Ascending aorta (tissue), 2 donors: ENCODE data around the gene SLC30A9. TPM values are rescaled to one million over a fixed set of nuclear protein-coding genes. Genes with fewer than 3 reads are reported as not detected.

ENCODE experiments used
- DNase-seq, 2 donors: peaks; one replicate each; pipeline ENCODE4 v3.0.0-alpha.2; 2019; ENCODE audit warnings: low spot score in 2 of 2
- H3K27ac ChIP-seq, 2 donors: fragments of 200-600 bp; sonication (generic); one replicate each; pipeline ENCODE4 v1.5.1; 2016 to 2017; ENCODE audit warnings: mild to moderate bottlenecking in 1 of 2
- H3K27me3 ChIP-seq: fragments of 200-600 bp; sonication (generic); one replicate; pipeline ENCODE4 v1.5.1; 2017
- H3K36me3 ChIP-seq, 2 donors: fragments of 200-600 bp; sonication (generic); one replicate each; pipeline ENCODE4 v1.5.1; 2016
- H3K4me1 ChIP-seq, 2 donors: fragments of 200-600 bp; sonication (generic); one replicate each; pipeline ENCODE4 v1.5.1; 2016 to 2017; ENCODE audit warnings: mild to moderate bottlenecking in 1 of 2
- H3K4me3 ChIP-seq, 2 donors: fragments of 200-600 bp; sonication (generic); one replicate each; pipeline ENCODE4 v1.5.1; 2016 to 2017; ENCODE audit warnings: mild to moderate bottlenecking in 1 of 2
- H3K9me3 ChIP-seq, 2 donors: fragments of 200-600 bp; sonication (generic); one replicate each; pipeline ENCODE4 v1.5.1; 2016
- CTCF ChIP-seq, 3 experiments: fragments of 200-600 bp in 2 of 3; fragments of 450-650 bp in 1 of 3; sonication (generic) in 2 of 3; IDR thresholded peaks; one replicate each; pipeline ENCODE4 v1.5.1; 2016 to 2019; ENCODE audit warnings: antibody characterized with exemption in 3 of 3, mild to moderate bottlenecking in 1 of 3, moderate library complexity in 1 of 3
- intact Hi-C: fragments of 100-400 bp; cut with DNase I; formaldehyde crosslinking; loops from one replicate; pipeline ENCODE4 v1.15.1; 2023
- total RNA-seq: library from RNA; depleted of rRNA; stranded (reverse); fragments of >200 nt; gene quantifications from one replicate; pipeline ENCODE4 v1.1.0, GENCODE V29; 2016

Gene SLC30A9
- total RNA-seq, 1 donor from 2014 or later, result 41.0 TPM

GRCh38 chr4:42050516-42051249, 60.4 kb downstream of the SLC30A9 start:
- Histone ChIP-seq H3K36me3 (peaks cover 7 to 16% of the 10 kb centered on the region in 2 donors), H3K9me3 (no peaks in the 10 kb centered on the region), H3K4me3 (no peak overlapping the region), H3K27me3 (no peaks in the 10 kb centered on the region), H3K4me1 (no peaks in the 10 kb centered on the region), H3K27ac (no peak overlapping the region)
- TF ChIP-seq CTCF (IDR thresholded peaks at IDR 0.05), result no peak
- intact Hi-C loops, result no loop called here
- DNase-seq, result no peak

DNA sequence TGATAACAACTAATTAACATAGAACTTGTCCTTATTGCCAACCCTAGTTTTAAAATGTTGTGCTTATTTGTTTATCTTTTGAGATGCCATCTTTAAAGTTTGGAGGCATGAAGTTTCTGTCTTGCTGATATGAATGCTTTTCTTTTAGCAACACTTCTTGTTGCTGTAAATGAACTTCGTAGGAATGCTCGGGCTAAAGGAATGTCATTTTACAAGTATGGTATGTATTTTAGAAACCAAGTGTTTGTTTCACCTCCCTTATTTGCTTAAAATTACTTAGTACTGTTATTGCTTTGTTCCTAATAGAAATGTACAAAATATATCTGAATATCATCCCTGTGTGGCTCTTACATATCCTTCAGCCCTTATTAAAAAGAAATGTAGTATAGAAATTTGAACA, 76.1 kb downstream of the SLC30A9 start:
- intact Hi-C loops, result no loop called here
- peaks cover 0 to 20% of the 10 kb centered on the region in 2 donors for H3K36me3 ChIP-seq
- DNase-seq, result no peak

GRCh38 chr4:42067264-42067663, 76.9 kb downstream of the SLC30A9 start:
- no peaks in the 10 kb centered on the region for H3K4me1 ChIP-seq
- H3K9me3 ChIP-seq, result no peaks in the 10 kb centered on the region
- no peak overlapping the region for H3K27ac ChIP-seq
- no peak for DNase-seq
- intact Hi-C loops, result no loop called here
- no peak overlapping the region for H3K4me3 ChIP-seq
- H3K27me3 ChIP-seq, result no peaks in the 10 kb centered on the region
- no peak for TF ChIP-seq CTCF (IDR thresholded peaks at IDR 0.05)
- peaks cover 0 to 20% of the 10 kb centered on the region in 2 donors for H3K36me3 ChIP-seq

More for the DNA sequence above, 76.1 kb downstream of the SLC30A9 start:
- H3K9me3 ChIP-seq, result no peaks in the 10 kb centered on the region
- no peaks in the 10 kb centered on the region for H3K4me1 ChIP-seq
- H3K27me3 ChIP-seq, result no peaks in the 10 kb centered on the region
- no peak overlapping the region for H3K4me3 ChIP-seq
- no peak for TF ChIP-seq CTCF (IDR thresholded peaks at IDR 0.05)
- no peak overlapping the region for H3K27ac ChIP-seq

GRCh38 chr4:42070463-42070862, 80.1 kb downstream of the SLC30A9 start:
- Histone ChIP-seq H3K27me3 (no peaks in the 10 kb centered on the region), H3K9me3 (no peaks in the 10 kb centered on the region), H3K36me3 (peaks cover 0 to 19% of the 10 kb centered on the region in 2 donors), H3K27ac (no peak overlapping the region), H3K4me3 (no peak overlapping the region), H3K4me1 (no peaks in the 10 kb centered on the region)
- intact Hi-C loops, result no loop called here
- no peak for TF ChIP-seq CTCF (IDR thresholded peaks at IDR 0.05)
- no peak for DNase-seq

DNA sequence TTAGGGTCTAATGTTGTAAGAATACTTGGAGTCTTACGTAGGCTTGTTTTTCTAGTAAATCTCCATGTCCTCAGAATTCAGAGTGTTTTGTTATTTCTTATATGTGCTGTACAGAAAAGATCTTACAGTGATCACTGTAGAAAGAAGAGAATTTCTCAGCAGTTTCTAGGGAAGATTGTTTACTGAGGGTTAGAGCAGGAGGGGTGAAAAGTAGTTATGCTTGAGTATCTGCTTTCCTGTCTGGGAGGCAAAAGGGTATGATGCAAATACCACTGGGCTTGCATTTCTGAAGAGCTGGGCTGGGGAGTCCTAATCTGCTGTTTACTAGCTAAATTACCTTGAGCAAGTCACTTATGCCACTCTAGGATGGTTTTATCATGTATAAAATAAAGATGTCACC, 84.0 kb downstream of the SLC30A9 start:
- no peak for TF ChIP-seq CTCF (IDR thresholded peaks at IDR 0.05)
- no peaks in the 10 kb centered on the region for H3K4me1 ChIP-seq
- DNase-seq, result no peak
- H3K27me3 ChIP-seq, result no peaks in the 10 kb centered on the region
- intact Hi-C loops, result no loop called here
- H3K9me3 ChIP-seq, result no peaks in the 10 kb centered on the region
- H3K4me3 ChIP-seq, result no peak overlapping the region
- H3K27ac ChIP-seq, result no peak overlapping the region
- H3K36me3 ChIP-seq, result peaks cover 7 to 22% of the 10 kb centered on the region in 2 donors
